IMR-90 (cell line): ENCODE measurements around the gene ZNF146. TPM values are rescaled to one million over a fixed set of nuclear protein-coding genes. Genes with fewer than 3 reads are reported as not detected.
"Not testable (repeated sequence)": the region's sequence is repeated elsewhere in the genome, so short reads cannot be mapped to it uniquely, and the experiment has no call there.

Experiments used
- ATAC-seq: fragments of 200-7000 bp; cut with Tn5 transposase; 2 replicates; pipeline ENCODE4 v1.9.1; 2020; ENCODE audit warnings: low read depth, mild to moderate bottlenecking, moderate library complexity
- BruUV-seq: library from RNA; stranded (reverse); fragments of 400-500 nt; replicated peaks from 2 replicates; lab custom pipeline; 2021; lab: Mats Ljungman, UMichigan
- CTCF ChIA-PET: fragments of 300-600 bp; formaldehyde crosslinking; extraction: SDS; loops from one replicate; lab custom pipeline; 2021; ENCODE audit warnings: antibody characterized with exemption; lab: Yijun Ruan, JAX
- POLR2A ChIA-PET: fragments of 300-600 bp; sonication (Branson Sonifier 250); formaldehyde crosslinking; loops from one replicate; lab custom pipeline; 2022; ENCODE audit warnings: antibody characterized with exemption; ENCODE audit not compliant: unreplicated experiment; lab: Charles Lee
- DNase-seq: peaks from one replicate; pipeline ENCODE4 v3.0.0; 2013
- H2AFZ ChIP-seq: replicated peaks from 2 replicates; pipeline ENCODE3; 2013; ENCODE audit warnings: low read length, mild to moderate bottlenecking; ENCODE audit not compliant: poor library complexity
- H2AK5ac ChIP-seq: 2 replicates; pipeline ENCODE4 v1.6.1; 2013; ENCODE audit warnings: low read depth, low read length, inconsistent platforms
- H2AK9ac ChIP-seq: replicated peaks from 2 replicates; pipeline ENCODE3; 2013; ENCODE audit warnings: mild to moderate bottlenecking, low read depth, low read length, moderate library complexity; ENCODE audit not compliant: poor library complexity
- H2BK120ac ChIP-seq: 2 replicates; pipeline ENCODE4 v1.6.1; 2013; ENCODE audit warnings: low read depth, low read length, inconsistent platforms
- H2BK15ac ChIP-seq: 3 replicates; pipeline ENCODE4 v1.6.1; 2013; ENCODE audit warnings: low read depth, low read length, inconsistent platforms
- H2BK20ac ChIP-seq: 2 replicates; pipeline ENCODE4 v1.6.1; 2013; ENCODE audit warnings: low read depth, mild to moderate bottlenecking, inconsistent platforms, low read length, moderate library complexity
- H2BK5ac ChIP-seq: 2 replicates; pipeline ENCODE4 v1.6.1; 2013; ENCODE audit warnings: mild to moderate bottlenecking, low read depth, low read length, inconsistent platforms; ENCODE audit not compliant: poor library complexity, severe bottlenecking
- H3K14ac ChIP-seq: replicated peaks from 2 replicates; pipeline ENCODE4 v1.6.1; 2013; ENCODE audit warnings: low read depth, low read length, inconsistent platforms
- H3K18ac ChIP-seq: 2 replicates; pipeline ENCODE4 v1.6.1; 2013; ENCODE audit warnings: low read depth, low read length, control low read depth
- H3K23ac ChIP-seq: 2 replicates; pipeline ENCODE4 v1.6.1; 2013; ENCODE audit warnings: low read depth, low read length, inconsistent platforms
- H3K27ac ChIP-seq: 2 replicates; pipeline ENCODE4 v1.5.1; 2013; ENCODE audit warnings: mild to moderate bottlenecking, control low read depth, low read length; ENCODE audit not compliant: insufficient read depth
- H3K27me3 ChIP-seq: 2 replicates; pipeline ENCODE4 v1.6.1; 2013; ENCODE audit warnings: low read length; ENCODE audit not compliant: control insufficient read depth, insufficient read depth
- H3K36me3 ChIP-seq: 2 replicates; pipeline ENCODE4 v1.6.1; 2013; ENCODE audit warnings: low read length, mixed read lengths; ENCODE audit not compliant: control insufficient read depth, insufficient read depth
- H3K4ac ChIP-seq: 2 replicates; pipeline ENCODE4 v1.6.1; 2013; ENCODE audit warnings: low read depth, low read length, inconsistent platforms
- H3K4me1 ChIP-seq: 2 replicates; pipeline ENCODE4 v1.6.1; 2013; ENCODE audit warnings: low read length, mixed read lengths; ENCODE audit not compliant: control insufficient read depth, insufficient read depth
- H3K4me2 ChIP-seq: 2 replicates; pipeline ENCODE4 v1.6.1; 2013; ENCODE audit warnings: low read depth, mild to moderate bottlenecking, control low read depth, low read length, moderate library complexity
- H3K4me3 ChIP-seq: 2 replicates; pipeline ENCODE4 v1.5.1; 2013; ENCODE audit warnings: low read depth, mild to moderate bottlenecking, control low read depth, low read length, moderate library complexity; ENCODE audit not compliant: insufficient read depth
- H3K56ac ChIP-seq: 2 replicates; pipeline ENCODE4 v1.6.1; 2013; ENCODE audit warnings: low read length, inconsistent platforms; ENCODE audit not compliant: insufficient read depth; ENCODE audit errors: extremely low read depth
- H3K79me1 ChIP-seq, 2 experiments: 2 replicates each; pipeline ENCODE4 v1.6.1; 2013; ENCODE audit warnings: low read length in 2 of 2, inconsistent platforms in 1 of 2, low read depth in 1 of 2
- H3K9ac ChIP-seq: 2 replicates; pipeline ENCODE4 v1.6.1; 2013; ENCODE audit warnings: low read depth, low read length, control low read depth
- H3K9me1 ChIP-seq: 2 replicates; pipeline ENCODE4 v1.6.1; 2013; ENCODE audit warnings: low read length, inconsistent platforms; ENCODE audit not compliant: insufficient read depth
- H3K9me3 ChIP-seq: 2 replicates; pipeline ENCODE4 v1.6.1; 2013; ENCODE audit warnings: low read length; ENCODE audit not compliant: control insufficient read depth, insufficient read depth
- H4K20me1 ChIP-seq: 2 replicates; pipeline ENCODE4 v1.6.1; 2013; ENCODE audit warnings: low read length, inconsistent platforms; ENCODE audit not compliant: insufficient read depth
- H4K5ac ChIP-seq: 2 replicates; pipeline ENCODE4 v1.6.1; 2013; ENCODE audit warnings: mild to moderate bottlenecking, low read depth, low read length, control low read depth
- H4K8ac ChIP-seq, 2 experiments: 2 replicates each; pipeline ENCODE4 v1.6.1; 2013; ENCODE audit warnings: low read depth in 2 of 2, low read length in 2 of 2, control low read depth in 1 of 2, inconsistent platforms in 1 of 2
- H4K91ac ChIP-seq: 2 replicates; pipeline ENCODE4 v1.6.1; 2013; ENCODE audit warnings: low read depth, low read length, inconsistent platforms; ENCODE audit not compliant: insufficient read depth
- WGBS, 2 experiments: methylation state at CpG; one replicate each; pipeline versions ENCODE4 v1.1.5 to v1.1.7; 2013; ENCODE audit warnings: missing lambda C conversion rate in 2 of 2; ENCODE audit not compliant: insufficient read length in 1 of 2; ENCODE audit errors: extremely low coverage in 2 of 2; 5-methylcytosine and 5-hydroxymethylcytosine counted together
- dilution Hi-C: fragments of 300-500 bp; cut with HindIII; formaldehyde crosslinking; loops from one replicate; pipeline ENCODE4 v1.14.3; 2018; ENCODE audit warnings: low sequenced_read_pairs; ENCODE audit not compliant: unreplicated experiment
- in situ Hi-C: fragments of 300-500 bp; cut with MboI; formaldehyde crosslinking; loops from 3 replicates; pipeline ENCODE4 v1.14.3; 2019; ENCODE audit warnings: low sequenced_read_pairs, inconsistent platforms, mixed read lengths
- intact Hi-C: fragments of 100-400 bp; cut with micrococcal nuclease; formaldehyde crosslinking; loops from 2 replicates; pipeline ENCODE4 v1.10.0; 2022
- polyA plus RNA-seq, 3 experiments: library from polyadenylated mRNA; depleted of rRNA; stranded (reverse); fragments of >200 nt; gene quantifications; 2 replicates each; pipeline ENCODE4 v1.2.3, GENCODE V29; 2012; ENCODE audit warnings: low replicate concordance in 1 of 3
- total RNA-seq: library from RNA; depleted of rRNA; stranded (reverse); fragments of >200 nt; gene quantifications from 2 replicates; pipeline ENCODE4 v1.2.3, GENCODE V29; 2012

ZNF146 gene
- total and polyA plus RNA-seq, 2 of the 4 experiments (the other 2 are of a cell fraction) = 61.6 to 106 TPM

- 47% methylated on average over 2 of the region's 21 CpGs; no CpG with 5 or more reads in 1 of the 2 experiments for WGBS, 2 experiments
These were observed 53.2 kb downstream of the ZNF146 start for GRCh38 chr19:36268081-36268480.

GRCh38 chr19:36268591-36268990 is 53.7 kb downstream of the ZNF146 start:
- H4K8ac ChIP-seq, H2BK15ac ChIP-seq, H3K27ac ChIP-seq, DNase-seq, dilution Hi-C loops, H2BK120ac ChIP-seq, BruUV-seq, POLR2A ChIA-PET, H3K9ac ChIP-seq, H4K20me1 ChIP-seq, ATAC-seq, H3K23ac ChIP-seq, intact Hi-C loops, H4K91ac ChIP-seq, H3K27me3 ChIP-seq, H3K4me1 ChIP-seq, H2BK5ac ChIP-seq, H2AK9ac ChIP-seq, H2AK5ac ChIP-seq, H2AFZ ChIP-seq, H3K36me3 ChIP-seq, in situ Hi-C loops, H3K79me1 ChIP-seq, H3K14ac ChIP-seq, H2BK20ac ChIP-seq, CTCF ChIA-PET, H3K4ac ChIP-seq, H3K18ac ChIP-seq, H3K56ac ChIP-seq, H4K5ac ChIP-seq, H3K4me2 ChIP-seq, H3K9me1 ChIP-seq, H3K4me3 ChIP-seq: not testable (repeated sequence)
- no CpG with 5 or more reads among the region's 30 CpGs for WGBS, 2 experiments
- H3K9me3 ChIP-seq = peaks cover 14% of the 10 kb centered on the region; the same call in 1 of the 2 replicates

More at GRCh38 chr19:36268081-36268480, 53.2 kb downstream of the ZNF146 start:
- H2BK15ac ChIP-seq, H3K4me1 ChIP-seq, BruUV-seq, H4K91ac ChIP-seq, H3K27me3 ChIP-seq, H2BK20ac ChIP-seq, H4K5ac ChIP-seq, H2BK5ac ChIP-seq, POLR2A ChIA-PET, H3K56ac ChIP-seq, H4K20me1 ChIP-seq, H3K18ac ChIP-seq, DNase-seq, H2AFZ ChIP-seq, H3K9me1 ChIP-seq, CTCF ChIA-PET, H3K36me3 ChIP-seq, H3K9ac ChIP-seq, H2BK120ac ChIP-seq, H2AK9ac ChIP-seq, intact Hi-C loops, H3K23ac ChIP-seq, ATAC-seq, H3K4me2 ChIP-seq, H3K14ac ChIP-seq, in situ Hi-C loops, H3K4me3 ChIP-seq, H2AK5ac ChIP-seq, H3K79me1 ChIP-seq, H3K4ac ChIP-seq, dilution Hi-C loops, H4K8ac ChIP-seq, H3K27ac ChIP-seq: not testable (repeated sequence)
- H3K9me3 ChIP-seq = peaks cover 14% of the 10 kb centered on the region
